Mammary epithelial cell (primary cell): Measurements from ENCODE around the gene ATP13A2.

ENCODE experiments used
- EZH2 ChIP-seq: IDR thresholded peaks from 2 replicates; pipeline ENCODE4 v1.6.1; 2012; ENCODE audit warnings: low read length, inconsistent platforms, borderline replicate concordance
- TF ChIP-seq, protein P1 (sequence below), 2 donors: IDR thresholded peaks in 1 of 2; conservative IDR thresholded peaks in 1 of 2; 2 replicates each; pipeline ENCODE4 v1.5.1; 2011 to 2012; ENCODE audit warnings: inconsistent platforms in 2 of 2, low read length in 2 of 2, mild to moderate bottlenecking in 2 of 2, control low read depth in 1 of 2, low read depth in 1 of 2; ENCODE audit not compliant: insufficient read depth in 1 of 2; ENCODE audit errors: extremely low read depth in 1 of 2

DNA sequence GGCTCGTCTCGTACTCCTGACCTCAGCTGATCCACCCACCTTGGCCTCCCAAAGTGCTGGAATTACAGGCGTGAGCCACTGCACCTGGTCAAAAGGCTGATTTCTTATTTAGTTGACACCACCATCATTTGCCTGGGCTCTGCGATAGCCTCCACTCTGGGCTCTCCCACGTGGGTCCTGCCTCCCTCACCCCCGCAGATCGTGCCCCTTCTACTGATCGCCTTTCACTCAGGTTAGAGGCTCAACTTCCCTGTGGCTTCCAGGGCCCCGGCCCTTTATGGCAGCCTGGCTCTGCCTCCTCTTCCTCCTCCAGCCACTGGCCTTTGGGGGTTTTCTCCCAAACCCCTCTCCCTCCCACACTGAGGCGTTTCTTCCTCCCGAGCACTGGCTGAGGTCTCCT lies 28.8 kb downstream of the ATP13A2 start:
- no peak for TF ChIP-seq EZH2
- TF ChIP-seq, protein P1, sequence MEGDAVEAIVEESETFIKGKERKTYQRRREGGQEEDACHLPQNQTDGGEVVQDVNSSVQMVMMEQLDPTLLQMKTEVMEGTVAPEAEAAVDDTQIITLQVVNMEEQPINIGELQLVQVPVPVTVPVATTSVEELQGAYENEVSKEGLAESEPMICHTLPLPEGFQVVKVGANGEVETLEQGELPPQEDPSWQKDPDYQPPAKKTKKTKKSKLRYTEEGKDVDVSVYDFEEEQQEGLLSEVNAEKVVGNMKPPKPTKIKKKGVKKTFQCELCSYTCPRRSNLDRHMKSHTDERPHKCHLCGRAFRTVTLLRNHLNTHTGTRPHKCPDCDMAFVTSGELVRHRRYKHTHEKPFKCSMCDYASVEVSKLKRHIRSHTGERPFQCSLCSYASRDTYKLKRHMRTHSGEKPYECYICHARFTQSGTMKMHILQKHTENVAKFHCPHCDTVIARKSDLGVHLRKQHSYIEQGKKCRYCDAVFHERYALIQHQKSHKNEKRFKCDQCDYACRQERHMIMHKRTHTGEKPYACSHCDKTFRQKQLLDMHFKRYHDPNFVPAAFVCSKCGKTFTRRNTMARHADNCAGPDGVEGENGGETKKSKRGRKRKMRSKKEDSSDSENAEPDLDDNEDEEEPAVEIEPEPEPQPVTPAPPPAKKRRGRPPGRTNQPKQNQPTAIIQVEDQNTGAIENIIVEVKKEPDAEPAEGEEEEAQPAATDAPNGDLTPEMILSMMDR (conservative IDR thresholded peaks at IDR 0.05 in 1 of 2, IDR thresholded peaks at IDR 0.05 in 1 of 2; ENCODE audit: extremely low read depth in 1 of 2, insufficient read depth in 1 of 2, low read depth in 1 of 2, low read length in 2 of 2) = no peak
